H1 (cell line): ENCODE measurements around the gene ALOX15B. TPM values are rescaled to one million over a fixed set of nuclear protein-coding genes. Genes with fewer than 3 reads are reported as not detected.

ENCODE experiments used
- CHD7 ChIP-seq: fragments of 300-600 bp; sonication (generic); IDR thresholded peaks from 2 replicates; pipeline ENCODE4 v1.7.1; 2012; ENCODE audit warnings: low read length, moderate library complexity, mild to moderate bottlenecking, inconsistent platforms; ENCODE audit not compliant: insufficient replicate concordance
- JUND ChIP-seq: IDR thresholded peaks from 2 replicates; pipeline ENCODE4 v1.6.1; 2011; ENCODE audit warnings: mild to moderate bottlenecking, improper control_type of control experiment, low read length
- KDM4A ChIP-seq: IDR thresholded peaks from one replicate; pipeline ENCODE4 v1.7.1; 2012; ENCODE audit warnings: low read depth, mild to moderate bottlenecking, moderate library complexity, low read length, inconsistent platforms; ENCODE audit not compliant: severe bottlenecking
- POU5F1 ChIP-seq: IDR thresholded peaks from 2 replicates; pipeline ENCODE4 v1.6.1; 2011; ENCODE audit warnings: low read depth, mild to moderate bottlenecking, low read length, moderate library complexity
- SIN3A ChIP-seq, 2 experiments: IDR thresholded peaks in 1 of 2; conservative IDR thresholded peaks in 1 of 2; 2 replicates each; pipeline ENCODE4 v1.6.1; 2011 to 2012; ENCODE audit warnings: low read length in 2 of 2, improper control_type of control experiment in 1 of 2, low read depth in 1 of 2, mild to moderate bottlenecking in 1 of 2
- SP4 ChIP-seq: IDR thresholded peaks from 2 replicates; pipeline ENCODE4 v1.6.1; 2012; ENCODE audit warnings: low read length, inconsistent platforms
- TAF1 ChIP-seq: IDR thresholded peaks from 2 replicates; pipeline ENCODE4 v1.6.1; 2011; ENCODE audit warnings: mild to moderate bottlenecking, low read depth, low read length
- YY1 ChIP-seq: IDR thresholded peaks from 2 replicates; pipeline ENCODE4 v1.6.1; 2011; ENCODE audit warnings: low read depth, mild to moderate bottlenecking, low read length
- polyA plus RNA-seq, 7 experiments: library from polyadenylated mRNA; depleted of rRNA in 3 of 7; stranded (reverse) in 5 of 7; unstranded in 2 of 7; fragments of >200 nt in 5 of 7; fragments of 200-250 nt in 2 of 7; gene quantifications; 1 replicate in 5 of 7; 2 replicates in 1 of 7; 4 replicates in 1 of 7; pipeline versions ENCODE4 v1.2.1 to v1.2.3, GENCODE V29; 2011 to 2013; ENCODE audit warnings: missing spikeins in 2 of 7, mixed read lengths in 2 of 7
- total RNA-seq: library from RNA; stranded (reverse); fragmentation: NEBNext Ultra II Directional; extraction: Animal tissue kit (Norgen Biotek cat#: 25700); gene quantifications from 2 replicates; pipeline ENCODE4 v1.2.1, GENCODE V29; 2021

The ALOX15B gene
- total and polyA plus RNA-seq, 2 of the 8 experiments (the other 6 are each of a cell fraction or from before 2014, with no cell fraction given), result 0.63 to 0.91 TPM

GRCh38 chr17:8060274-8060673, 21.4 kb downstream of the ALOX15B start (continued):
- TF ChIP-seq CHD7 (no peak), TAF1 (no peak), KDM4A (no peak), JUND (no peak), YY1 (peak; percentile 92), SIN3A (conservative IDR thresholded peaks at IDR 0.05 in 1 of 2, IDR thresholded peaks at IDR 0.05 in 1 of 2; ENCODE audit: low read depth in 1 of 2, low read length in 2 of 2) (0 out of 4 replicates have a peak, but pooled peaks of 1 of the 2 experiments have one; percentile 29), SP4 (no peak), POU5F1 (no peak)
